ENCODE measurements around the gene BMPR1A. TPM values are rescaled to one million over a fixed set of nuclear protein-coding genes. Genes with fewer than 3 reads are reported as not detected.

Gene BMPR1A
- total RNA-seq, 1 experiment from 2014 or later, result 21.4 TPM

DNA sequence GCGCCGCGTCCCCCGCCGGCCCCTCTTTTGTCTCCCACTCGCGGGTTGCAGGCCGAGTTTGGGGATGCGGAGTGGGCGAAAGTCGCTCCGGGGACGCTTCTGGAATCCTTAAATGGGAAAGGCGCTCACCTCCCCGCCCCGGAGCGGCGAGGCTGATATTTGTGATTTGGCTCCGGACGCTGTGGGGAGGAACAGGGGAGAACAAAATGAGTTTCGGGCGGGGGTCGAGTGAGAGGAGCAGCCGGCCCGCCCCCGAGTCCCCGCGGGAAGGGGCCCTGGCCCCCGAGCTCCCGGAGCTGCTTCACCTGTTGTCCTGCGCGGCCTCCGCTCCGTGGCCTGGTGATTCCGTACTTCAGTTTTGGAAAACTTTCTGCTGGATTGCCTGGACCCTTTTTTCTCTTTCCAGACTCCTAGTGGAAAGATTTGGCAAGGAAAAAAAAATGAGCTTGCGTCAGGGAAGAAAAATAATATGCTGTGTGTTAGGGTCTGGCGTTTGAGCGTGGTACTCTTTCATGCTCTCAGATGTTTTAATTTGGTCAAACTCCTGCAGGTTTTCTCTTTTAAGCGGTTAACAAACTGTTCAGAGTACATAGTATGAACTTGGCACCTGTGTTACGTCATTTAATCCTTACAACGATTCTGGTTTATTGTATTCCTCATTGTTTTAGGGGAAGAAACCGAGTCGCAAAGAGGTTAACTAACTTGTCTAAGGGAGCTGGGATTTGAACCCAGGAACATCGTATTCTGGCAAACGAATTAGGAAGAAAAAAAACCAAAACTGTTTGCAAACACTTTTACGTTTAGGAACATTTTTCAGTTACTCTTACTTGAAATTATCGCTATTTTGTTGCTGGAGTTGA is 924 bp downstream of the BMPR1A start:
- Mint-ChIP-seq H3K27me3 (ENCODE audit: unreplicated experiment) (no peaks in the 10 kb centered on the region), H3K36me3 (ENCODE audit: insufficient read depth, unreplicated experiment) (peaks cover 29% of the 10 kb centered on the region), H3K9me3 (ENCODE audit: low read depth, unreplicated experiment) (no peaks in the 10 kb centered on the region), H3K4me3 (ENCODE audit: low read depth, unreplicated experiment) (peak overlapping the region; percentile 91), H3K27ac (ENCODE audit: unreplicated experiment) (peak overlapping the region; percentile 45), H3K4me1 (ENCODE audit: low read depth, unreplicated experiment) (peaks cover 41% of the 10 kb centered on the region)
- TF ChIP-seq, protein P1, sequence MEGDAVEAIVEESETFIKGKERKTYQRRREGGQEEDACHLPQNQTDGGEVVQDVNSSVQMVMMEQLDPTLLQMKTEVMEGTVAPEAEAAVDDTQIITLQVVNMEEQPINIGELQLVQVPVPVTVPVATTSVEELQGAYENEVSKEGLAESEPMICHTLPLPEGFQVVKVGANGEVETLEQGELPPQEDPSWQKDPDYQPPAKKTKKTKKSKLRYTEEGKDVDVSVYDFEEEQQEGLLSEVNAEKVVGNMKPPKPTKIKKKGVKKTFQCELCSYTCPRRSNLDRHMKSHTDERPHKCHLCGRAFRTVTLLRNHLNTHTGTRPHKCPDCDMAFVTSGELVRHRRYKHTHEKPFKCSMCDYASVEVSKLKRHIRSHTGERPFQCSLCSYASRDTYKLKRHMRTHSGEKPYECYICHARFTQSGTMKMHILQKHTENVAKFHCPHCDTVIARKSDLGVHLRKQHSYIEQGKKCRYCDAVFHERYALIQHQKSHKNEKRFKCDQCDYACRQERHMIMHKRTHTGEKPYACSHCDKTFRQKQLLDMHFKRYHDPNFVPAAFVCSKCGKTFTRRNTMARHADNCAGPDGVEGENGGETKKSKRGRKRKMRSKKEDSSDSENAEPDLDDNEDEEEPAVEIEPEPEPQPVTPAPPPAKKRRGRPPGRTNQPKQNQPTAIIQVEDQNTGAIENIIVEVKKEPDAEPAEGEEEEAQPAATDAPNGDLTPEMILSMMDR (IDR thresholded peaks at IDR 0.05; ENCODE audit: unreplicated experiment), result no peak
- BruUV-seq (replicated peaks), result no TSS peak
- peak; percentile 13 for DNase-seq
- intact Hi-C loops (cut with micrococcal nuclease; ENCODE audit: unreplicated experiment), result loop anchor here (2.0 kb wide), 1 partner anchor 29 kb away; no protein-coding TSS in a partner anchor
- CTCF ChIA-PET, result interaction anchor here (0.6 to 1.0 kb wide), 3 partner anchors 16 to 332 kb away, joined by 3 to 5 read pairs (median 4); no protein-coding TSS in a partner anchor

- H3K4me1 Mint-ChIP-seq (ENCODE audit: low read depth, unreplicated experiment), result peaks cover 37% of the 10 kb centered on the region
- CTCF ChIA-PET, result interaction anchor here (0.6 to 1.0 kb wide), 3 partner anchors 15 to 331 kb away, joined by 3 to 5 read pairs (median 4); no protein-coding TSS in a partner anchor
- peak overlapping the region; percentile 45 for H3K27ac Mint-ChIP-seq (ENCODE audit: unreplicated experiment)
- H3K9me3 Mint-ChIP-seq (ENCODE audit: low read depth, unreplicated experiment), result no peaks in the 10 kb centered on the region
- intact Hi-C loops (cut with micrococcal nuclease; ENCODE audit: unreplicated experiment), result no loop called here
- no peak for DNase-seq
- peak overlapping the region; percentile 91 for H3K4me3 Mint-ChIP-seq (ENCODE audit: low read depth, unreplicated experiment)
- TF ChIP-seq, protein P1 (IDR thresholded peaks at IDR 0.05; ENCODE audit: unreplicated experiment), result no peak
- H3K27me3 Mint-ChIP-seq (ENCODE audit: unreplicated experiment), result no peaks in the 10 kb centered on the region
- H3K36me3 Mint-ChIP-seq (ENCODE audit: insufficient read depth, unreplicated experiment), result peaks cover 29% of the 10 kb centered on the region
- BruUV-seq (replicated peaks), result no TSS peak
Measured at GRCh38 chr10:86758189-86759072, 2.0 kb downstream of the BMPR1A start.

DNA sequence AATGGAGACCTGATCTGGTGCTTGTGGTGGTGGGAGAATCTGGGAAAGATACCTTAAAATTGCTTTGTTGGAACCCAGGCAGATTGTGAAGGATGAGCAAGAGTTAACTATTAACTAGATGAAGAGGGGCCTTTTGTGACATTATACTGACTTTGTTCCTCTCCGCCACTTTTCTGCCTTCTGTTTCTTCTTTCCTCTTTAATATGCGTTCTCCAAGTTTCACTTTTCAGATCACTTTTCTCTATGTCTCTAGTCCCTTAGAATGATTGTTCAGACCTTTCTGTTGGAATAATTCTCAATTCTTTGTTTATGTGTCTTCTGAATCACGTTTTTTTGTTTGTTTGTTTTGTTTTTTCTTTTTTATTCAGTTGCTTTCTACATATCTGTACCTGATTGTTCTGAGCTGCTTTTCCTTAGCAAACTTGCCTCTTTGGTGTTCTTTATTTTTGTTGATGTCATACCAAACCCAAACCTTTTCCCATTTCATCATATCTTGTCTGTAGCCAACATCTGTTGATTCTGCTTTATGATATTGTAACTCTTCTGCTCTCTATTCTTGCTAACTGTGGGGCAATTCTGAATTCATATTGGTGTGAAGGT is 2.8 kb downstream of the BMPR1A start:
- Mint-ChIP-seq H3K4me1 (ENCODE audit: low read depth, unreplicated experiment) (peaks cover 37% of the 10 kb centered on the region), H3K36me3 (ENCODE audit: insufficient read depth, unreplicated experiment) (peaks cover 29% of the 10 kb centered on the region), H3K27me3 (ENCODE audit: unreplicated experiment) (no peaks in the 10 kb centered on the region), H3K4me3 (ENCODE audit: low read depth, unreplicated experiment) (peak overlapping the region; percentile 91), H3K9me3 (ENCODE audit: low read depth, unreplicated experiment) (no peaks in the 10 kb centered on the region), H3K27ac (ENCODE audit: unreplicated experiment) (peak overlapping the region; percentile 45)
- CTCF ChIA-PET, result no interaction called here
- TF ChIP-seq, protein P1 (IDR thresholded peaks at IDR 0.05; ENCODE audit: unreplicated experiment), result no peak
- DNase-seq, result no peak
- intact Hi-C loops (cut with micrococcal nuclease; ENCODE audit: unreplicated experiment), result no loop called here
- BruUV-seq (replicated peaks), result no TSS peak

- intact Hi-C loops (cut with micrococcal nuclease; ENCODE audit: unreplicated experiment), result no loop called here
- peaks cover 23% of the 10 kb centered on the region for H3K4me1 Mint-ChIP-seq (ENCODE audit: low read depth, unreplicated experiment)
- H3K27ac Mint-ChIP-seq (ENCODE audit: unreplicated experiment), result no peak overlapping the region
- H3K36me3 Mint-ChIP-seq (ENCODE audit: insufficient read depth, unreplicated experiment), result peaks cover 2% of the 10 kb centered on the region
- no TSS peak for BruUV-seq (replicated peaks)
- no peaks in the 10 kb centered on the region for H3K9me3 Mint-ChIP-seq (ENCODE audit: low read depth, unreplicated experiment)
- CTCF ChIA-PET, result no interaction called here
- no peak overlapping the region for H3K4me3 Mint-ChIP-seq (ENCODE audit: low read depth, unreplicated experiment)
- no peaks in the 10 kb centered on the region for H3K27me3 Mint-ChIP-seq (ENCODE audit: unreplicated experiment)
- TF ChIP-seq, protein P1 (IDR thresholded peaks at IDR 0.05; ENCODE audit: unreplicated experiment), result no peak
- no peak for DNase-seq
Measured at GRCh38 chr10:86763404-86763803, 7.0 kb downstream of the BMPR1A start.

All from Calu3 (cell line).